Stimulated activated naive B cell treated with anti-CD40 and anti-IgM and Interleukin-4, amounts not matched to agents 10 μg/mL and 1 μg/mL and 100 μg/mL, for 72 hours (primary cell): ENCODE results near the gene DOP1B.

ENCODE experiments used
- ATAC-seq, 2 donors: fragments of 150-1000 bp; cut with Tn5 transposase; replicated peaks; 2 replicates each; pipeline ENCODE4 v1.10.0; 2021; ENCODE audit warnings: moderate library complexity in 1 of 2
- DNase-seq: peaks from one replicate; pipeline ENCODE4 v3.0.0; 2021
- H3K27ac Mint-ChIP-seq: one replicate; pipeline ENCODE4 v1.8.0; 2022; ENCODE audit warnings: mild to moderate bottlenecking, mixed read lengths
- H3K27me3 Mint-ChIP-seq, 2 donors: one replicate each; pipeline ENCODE4 v1.8.0; 2022; ENCODE audit warnings: mixed read lengths in 2 of 2
- H3K36me3 Mint-ChIP-seq, 2 donors: one replicate each; pipeline ENCODE4 v1.8.0; 2022; ENCODE audit warnings: mixed read lengths in 2 of 2, mild to moderate bottlenecking in 1 of 2
- H3K4me1 Mint-ChIP-seq, 2 donors: one replicate each; pipeline ENCODE4 v1.8.0; 2022; ENCODE audit warnings: mixed read lengths in 2 of 2, mild to moderate bottlenecking in 1 of 2
- H3K4me3 Mint-ChIP-seq, 2 donors: one replicate each; pipeline ENCODE4 v1.8.0; 2022; ENCODE audit warnings: mild to moderate bottlenecking in 2 of 2, mixed read lengths in 2 of 2, moderate library complexity in 1 of 2
- H3K9me3 Mint-ChIP-seq, 2 donors: one replicate each; pipeline ENCODE4 v1.8.0; 2022; ENCODE audit warnings: mixed read lengths in 2 of 2, mild to moderate bottlenecking in 1 of 2

DOP1B gene

GRCh38 chr21:36171336-36171735 lies 14.7 kb downstream of the DOP1B start:
- no peak for ATAC-seq
- no peaks in the 10 kb centered on the region for H3K9me3 Mint-ChIP-seq
- H3K36me3 Mint-ChIP-seq, result peaks cover 34 to 50% of the 10 kb centered on the region in 2 donors
- no peak overlapping the region for H3K27ac Mint-ChIP-seq
- H3K4me1 Mint-ChIP-seq, result peaks cover 17 to 24% of the 10 kb centered on the region in 2 donors
- no peak for DNase-seq
- H3K4me3 Mint-ChIP-seq, result no peak overlapping the region
- no peaks in the 10 kb centered on the region for H3K27me3 Mint-ChIP-seq

DNA sequence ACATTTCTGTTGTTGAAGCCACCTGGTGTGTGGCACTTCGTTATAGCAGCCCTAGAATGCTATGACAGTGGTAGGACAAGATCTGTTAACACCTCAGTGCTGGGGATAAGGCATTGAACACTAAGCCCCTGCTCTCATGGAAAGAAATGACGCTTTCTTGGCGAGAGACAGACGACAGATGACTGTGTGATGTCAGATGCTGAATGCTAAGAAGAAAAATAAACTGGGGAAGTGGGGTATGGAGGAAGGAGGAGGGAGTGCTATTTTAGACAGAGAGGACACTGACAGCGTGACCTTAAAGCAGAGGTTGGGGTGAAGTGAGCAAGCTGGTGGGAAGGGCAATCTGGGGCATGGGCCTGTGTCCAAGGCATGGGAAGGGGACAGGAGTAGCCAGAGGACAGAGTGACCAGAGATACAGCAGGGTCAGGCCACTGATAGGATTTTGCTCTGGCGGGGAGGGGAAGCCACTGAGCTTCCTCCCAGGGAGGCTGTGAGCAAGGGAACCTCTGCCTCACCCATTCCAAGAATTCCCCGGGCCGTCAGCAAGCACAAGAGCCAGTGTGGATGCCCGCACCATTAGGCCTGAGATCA lies 15.2 kb downstream of the DOP1B start:
- Mint-ChIP-seq H3K4me3 (no peak overlapping the region), H3K27me3 (no peaks in the 10 kb centered on the region), H3K27ac (peak overlapping the region; percentile 75), H3K36me3 (peaks cover 34 to 47% of the 10 kb centered on the region in 2 donors), H3K9me3 (no peaks in the 10 kb centered on the region), H3K4me1 (peaks cover 17 to 22% of the 10 kb centered on the region in 2 donors)
- DNase-seq (no peak), ATAC-seq (peak in 1 of 2 donors; percentile 25)

DNA sequence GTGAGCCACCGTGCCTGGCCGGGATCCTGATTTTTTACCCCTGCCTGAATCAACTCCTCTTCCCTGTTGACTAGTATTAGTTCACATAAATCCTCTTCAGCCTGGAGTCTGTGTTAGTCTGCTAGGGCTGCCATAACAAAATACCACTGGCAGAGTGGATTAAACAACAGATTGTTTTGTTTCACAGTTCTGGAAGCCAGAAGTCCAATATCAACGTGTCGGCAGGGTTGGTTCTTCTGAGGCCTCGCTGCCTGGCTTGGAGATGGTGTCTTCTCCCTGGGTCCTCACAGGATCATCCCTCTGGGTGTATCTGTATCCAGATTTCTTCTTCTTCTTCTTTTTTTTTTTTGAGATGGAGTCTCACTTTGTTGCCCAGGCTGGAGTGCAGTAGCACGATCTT lies 18.2 kb downstream of the DOP1B start:
- Mint-ChIP-seq H3K9me3 (no peaks in the 10 kb centered on the region), H3K36me3 (peaks cover 25 to 40% of the 10 kb centered on the region in 2 donors), H3K27me3 (no peaks in the 10 kb centered on the region), H3K27ac (peak overlapping the region; percentile 9), H3K4me1 (peaks cover 17 to 25% of the 10 kb centered on the region in 2 donors), H3K4me3 (no peak overlapping the region)
- no peak for DNase-seq
- no peak for ATAC-seq

GRCh38 chr21:36175771-36176565 lies 19.3 kb downstream of the DOP1B start:
- H3K4me1 Mint-ChIP-seq, result peaks cover 15 to 26% of the 10 kb centered on the region in 2 donors
- no peak for ATAC-seq
- peak overlapping the region; percentile 68 for H3K27ac Mint-ChIP-seq

DNA sequence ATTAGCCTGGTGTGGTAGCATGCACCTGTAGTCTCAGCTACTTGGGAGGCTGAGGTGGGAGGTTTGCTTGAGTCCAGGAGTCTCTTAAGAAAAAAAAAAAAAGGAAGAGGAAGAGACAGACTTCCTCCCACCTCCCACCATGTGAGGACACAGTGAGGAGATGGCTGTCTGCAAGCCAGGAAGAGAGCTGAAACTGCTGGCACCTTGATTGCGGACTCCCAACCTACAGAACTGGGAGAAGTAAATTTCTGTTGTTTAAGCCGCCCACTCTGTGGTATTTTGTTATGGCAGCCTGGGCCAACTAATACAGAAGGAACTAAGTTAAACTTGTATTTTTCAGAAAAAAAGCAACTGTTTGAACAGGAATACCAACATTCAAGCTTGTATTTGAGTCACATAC lies 21.7 kb downstream of the DOP1B start:
- Mint-ChIP-seq H3K4me3 (no peak overlapping the region), H3K27me3 (no peaks in the 10 kb centered on the region), H3K36me3 (peaks cover 22 to 40% of the 10 kb centered on the region in 2 donors), H3K9me3 (no peaks in the 10 kb centered on the region), H3K4me1 (peaks cover 26 to 36% of the 10 kb centered on the region in 2 donors), H3K27ac (no peak overlapping the region)
- no peak for DNase-seq
- no peak for ATAC-seq

More at GRCh38 chr21:36175771-36176565, 19.3 kb downstream of the DOP1B start:
- H3K9me3 Mint-ChIP-seq, result no peaks in the 10 kb centered on the region
- no peak for DNase-seq
- peaks cover 23 to 38% of the 10 kb centered on the region in 2 donors for H3K36me3 Mint-ChIP-seq
- no peak overlapping the region for H3K4me3 Mint-ChIP-seq
- no peaks in the 10 kb centered on the region for H3K27me3 Mint-ChIP-seq

- Mint-ChIP-seq H3K36me3 (peaks cover 24 to 44% of the 10 kb centered on the region in 2 donors), H3K4me1 (peaks cover 29 to 44% of the 10 kb centered on the region in 2 donors), H3K9me3 (no peaks in the 10 kb centered on the region), H3K4me3 (no peak overlapping the region), H3K27me3 (no peaks in the 10 kb centered on the region), H3K27ac (no peak overlapping the region)
- DNase-seq, result no peak
- ATAC-seq, result no peak
Observed at GRCh38 chr21:36179145-36179544, 22.5 kb downstream of the DOP1B start.

- ATAC-seq (peak; percentile 12 to 17), DNase-seq (no peak)
- peak overlapping the region; percentile 79 for H3K27ac Mint-ChIP-seq
Observed at GRCh38 chr21:36180963-36181362, 24.3 kb downstream of the DOP1B start.

GRCh38 chr21:36183144-36183795 lies 26.6 kb downstream of the DOP1B start:
- Mint-ChIP-seq H3K4me1 (peaks cover 33 to 46% of the 10 kb centered on the region in 2 donors), H3K27ac (no peak overlapping the region), H3K4me3 (no peak overlapping the region), H3K27me3 (no peaks in the 10 kb centered on the region), H3K9me3 (no peaks in the 10 kb centered on the region), H3K36me3 (peaks cover 27 to 41% of the 10 kb centered on the region in 2 donors)
- ATAC-seq, result peak in 1 of 2 donors; percentile 44
- no peak for DNase-seq

More at GRCh38 chr21:36180963-36181362, 24.3 kb downstream of the DOP1B start:
- Mint-ChIP-seq H3K27me3 (no peaks in the 10 kb centered on the region), H3K4me1 (peaks cover 28 to 39% of the 10 kb centered on the region in 2 donors), H3K4me3 (no peak overlapping the region), H3K36me3 (peaks cover 17 to 41% of the 10 kb centered on the region in 2 donors), H3K9me3 (no peaks in the 10 kb centered on the region)

DNA sequence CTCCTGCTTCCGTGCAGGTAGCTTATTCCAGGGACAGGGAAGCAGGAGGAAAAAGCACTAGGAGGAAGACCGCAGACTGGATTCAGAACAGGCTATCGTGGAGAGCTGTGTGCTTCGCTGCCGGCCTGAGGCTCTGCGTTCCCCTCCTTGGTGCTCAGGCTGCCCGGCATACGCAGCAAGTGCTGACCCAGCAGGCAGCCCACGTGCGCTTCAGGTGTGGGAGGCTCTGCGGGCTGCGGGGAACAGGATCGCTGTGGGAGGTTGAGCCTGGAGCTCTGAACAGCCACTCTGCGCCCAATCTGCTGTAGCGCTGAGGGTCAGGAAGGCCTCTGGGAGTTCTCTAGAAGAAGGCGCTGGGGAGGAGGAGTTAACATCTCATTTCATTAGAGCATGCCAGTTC lies 27.9 kb downstream of the DOP1B start:
- Mint-ChIP-seq H3K27me3 (no peaks in the 10 kb centered on the region), H3K4me3 (no peak overlapping the region), H3K36me3 (peaks cover 24 to 37% of the 10 kb centered on the region in 2 donors), H3K27ac (no peak overlapping the region), H3K4me1 (peaks cover 34 to 49% of the 10 kb centered on the region in 2 donors), H3K9me3 (no peaks in the 10 kb centered on the region)
- DNase-seq (no peak), ATAC-seq (no peak)

- Mint-ChIP-seq H3K36me3 (peaks cover 24 to 37% of the 10 kb centered on the region in 2 donors), H3K9me3 (no peaks in the 10 kb centered on the region), H3K4me1 (peaks cover 34 to 49% of the 10 kb centered on the region in 2 donors), H3K4me3 (no peak overlapping the region), H3K27ac (no peak overlapping the region), H3K27me3 (no peaks in the 10 kb centered on the region)
- DNase-seq (no peak), ATAC-seq (no peak)
Observed at GRCh38 chr21:36185523-36185922, 28.9 kb downstream of the DOP1B start.

- no peak overlapping the region for H3K27ac Mint-ChIP-seq
- DNase-seq, result no peak
- H3K36me3 Mint-ChIP-seq, result peaks cover 26 to 39% of the 10 kb centered on the region in 2 donors
Observed at GRCh38 chr21:36186081-36186480, 29.5 kb downstream of the DOP1B start.

GRCh38 chr21:36186506-36187399 lies 30.1 kb downstream of the DOP1B start:
- Mint-ChIP-seq H3K27ac (peak overlapping the region; percentile 59), H3K4me3 (no peak overlapping the region), H3K36me3 (peaks cover 22 to 33% of the 10 kb centered on the region in 2 donors), H3K4me1 (peaks cover 29 to 39% of the 10 kb centered on the region in 2 donors), H3K9me3 (no peaks in the 10 kb centered on the region), H3K27me3 (no peaks in the 10 kb centered on the region)
- ATAC-seq (no peak), DNase-seq (no peak)

More at GRCh38 chr21:36186081-36186480, 29.5 kb downstream of the DOP1B start:
- Mint-ChIP-seq H3K4me3 (no peak overlapping the region), H3K4me1 (peaks cover 33 to 46% of the 10 kb centered on the region in 2 donors), H3K9me3 (no peaks in the 10 kb centered on the region), H3K27me3 (no peaks in the 10 kb centered on the region)
- no peak for ATAC-seq

- Mint-ChIP-seq H3K27ac (no peak overlapping the region), H3K4me1 (peaks cover 21 to 25% of the 10 kb centered on the region in 2 donors), H3K9me3 (no peaks in the 10 kb centered on the region), H3K36me3 (peaks cover 22 to 37% of the 10 kb centered on the region in 2 donors), H3K27me3 (no peaks in the 10 kb centered on the region), H3K4me3 (peak overlapping the region in 1 of 2 donors; percentile 20)
- no peak for ATAC-seq
- DNase-seq, result no peak
Observed at GRCh38 chr21:36188081-36188681, 31.6 kb downstream of the DOP1B start.
